HepG2 (cell line): ENCODE results near the gene SLC44A4. TPM values are rescaled to one million over a fixed set of nuclear protein-coding genes. Genes with fewer than 3 reads are reported as not detected.

Experiments used
- ATAC-seq: fragments of 200-7000 bp; cut with Tn5 transposase; 3 replicates; pipeline ENCODE4 v1.9.1; 2020; ENCODE audit warnings: mild to moderate bottlenecking, moderate library complexity
- BruUV-seq: library from RNA; stranded (reverse); fragments of 400-500 nt; replicated peaks from 2 replicates; lab custom pipeline; 2021; lab: Mats Ljungman, UMichigan
- CTCF ChIA-PET: fragments of 300-600 bp; formaldehyde crosslinking; extraction: SDS; loops from one replicate; lab custom pipeline; 2021; ENCODE audit warnings: low total read pairs, inconsistent platforms, low intra/inter-chr PET ratio; lab: Yijun Ruan, JAX
- POLR2A ChIA-PET: fragments of 350-600 bp; sonication (Branson Sonifier 250); formaldehyde crosslinking; loops from one replicate; lab custom pipeline; 2020; ENCODE audit warnings: antibody characterized with exemption, inconsistent platforms; lab: Yijun Ruan, JAX
- DNase-seq: peaks from one replicate; pipeline ENCODE4 v3.0.0-alpha.2; 2015; ENCODE audit warnings: low spot score
- FAIRE-seq: peaks from 3 replicates; lab custom pipeline; 2011; peaks lifted over from hg19 to GRCh38; lab: Jason Lieb, UNC
- H2AFZ ChIP-seq: one replicate; pipeline ENCODE4 v1.6.1; 2011; ENCODE audit warnings: low read length, inconsistent platforms
- H3K27ac ChIP-seq: fragments of 300-600 bp; 3 replicates; pipeline ENCODE4 v1.8.0; 2011; ENCODE audit warnings: mixed run types, mild to moderate bottlenecking, mixed read lengths, low read length, inconsistent platforms; ENCODE audit not compliant: insufficient read depth; ENCODE audit errors: extremely low read length
- H3K27me3 ChIP-seq, 2 experiments: fragments of 200-600 bp in 1 of 2; 2 replicates in 1 of 2; 3 replicates in 1 of 2; pipeline versions ENCODE4 v1.6.0 to v1.8.0; 2011; ENCODE audit warnings: low read length in 2 of 2, mild to moderate bottlenecking in 2 of 2, moderate library complexity in 2 of 2, inconsistent platforms in 1 of 2; ENCODE audit not compliant: insufficient read depth in 2 of 2, control insufficient read depth in 1 of 2
- H3K36me3 ChIP-seq, 2 experiments: fragments of 200-600 bp in 1 of 2; replicated peaks in 1 of 2; 2 replicates in 1 of 2; 3 replicates in 1 of 2; pipeline versions ENCODE4 v1.5.1 to v1.8.0; 2011; ENCODE audit warnings: low read length in 2 of 2, inconsistent platforms in 1 of 2; ENCODE audit not compliant: insufficient read depth in 2 of 2, control insufficient read depth in 1 of 2
- H3K4me1 ChIP-seq: 2 replicates; pipeline ENCODE4 v1.5.1; 2012; ENCODE audit warnings: low read length, inconsistent platforms; ENCODE audit not compliant: insufficient read depth
- H3K4me2 ChIP-seq: 2 replicates; pipeline ENCODE4 v1.6.0; 2011; ENCODE audit warnings: low read depth, low read length, inconsistent platforms
- H3K4me3 ChIP-seq, 3 experiments: fragments of 200-600 bp in 1 of 3; sonication (generic), shearing (Covaris generic) in 1 of 3; replicated peaks in 1 of 3; 2 replicates each; pipeline ENCODE4 v1.5.1; 2011 to 2016; ENCODE audit warnings: low read length in 3 of 3, inconsistent platforms in 2 of 3, low read depth in 2 of 3, mild to moderate bottlenecking in 2 of 3, control low read depth in 1 of 3, mixed read lengths in 1 of 3; ENCODE audit not compliant: insufficient read depth in 1 of 3
- H3K79me2 ChIP-seq: one replicate; pipeline ENCODE4 v1.6.1; 2011; ENCODE audit warnings: low read length, inconsistent platforms; ENCODE audit not compliant: insufficient read depth
- H3K9ac ChIP-seq: 2 replicates; pipeline ENCODE4 v1.6.0; 2011; ENCODE audit warnings: mild to moderate bottlenecking, low read depth, low read length, inconsistent platforms; ENCODE audit not compliant: insufficient read depth
- H3K9me3 ChIP-seq: 2 replicates; pipeline ENCODE4 v1.5.1; 2012; ENCODE audit warnings: mild to moderate bottlenecking, low read length
- H4K20me1 ChIP-seq: 2 replicates; pipeline ENCODE4 v1.6.0; 2011; ENCODE audit warnings: inconsistent platforms, mild to moderate bottlenecking, low read length, moderate library complexity; ENCODE audit not compliant: insufficient read depth
- GLI4 ChIP-seq: sonication (generic); formaldehyde crosslinking; IDR thresholded peaks from 2 replicates; pipeline ENCODE4 v1.5.1; 2020; ENCODE audit warnings: missing genetic modification reagents, mild to moderate bottlenecking, moderate library complexity, borderline replicate concordance
- MNT ChIP-seq: fragments of 450-650 bp; IDR thresholded peaks from 2 replicates; pipeline ENCODE4 v1.6.1; 2016
- NFYC ChIP-seq: IDR thresholded peaks from 2 replicates; pipeline ENCODE4 v1.6.1; 2016; ENCODE audit warnings: missing genetic modification reagents, missing compliant biosample characterization
- PRDM15 ChIP-seq: sonication (generic); formaldehyde crosslinking; IDR thresholded peaks from 2 replicates; pipeline ENCODE4 v1.4.0; 2020; ENCODE audit warnings: missing genetic modification reagents
- RBM39 ChIP-seq: fragments of 200-400 bp; formaldehyde crosslinking; IDR thresholded peaks from one replicate; pipeline ENCODE4 v1.6.1; 2018; ENCODE audit warnings: antibody characterized with exemption, mild to moderate bottlenecking, low read depth, low read length; ENCODE audit not compliant: poor library complexity, severe bottlenecking
- RFXANK ChIP-seq: IDR thresholded peaks from 2 replicates; pipeline ENCODE4 v1.6.1; 2016
- SALL1 ChIP-seq: sonication (generic); formaldehyde crosslinking; IDR thresholded peaks from 2 replicates; pipeline ENCODE4 v1.8.0; 2022; ENCODE audit warnings: mild to moderate bottlenecking, missing genetic modification reagents
- TMF1 ChIP-seq: sonication (generic); formaldehyde crosslinking; IDR thresholded peaks from 2 replicates; pipeline ENCODE4 v1.8.1; 2022; ENCODE audit warnings: low read depth, missing genetic modification reagents
- TOE1 ChIP-seq: sonication (generic); formaldehyde crosslinking; IDR thresholded peaks from 2 replicates; pipeline ENCODE4 v1.4.0; 2020; ENCODE audit warnings: mild to moderate bottlenecking, missing genetic modification reagents
- ZNF101 ChIP-seq: sonication (generic); formaldehyde crosslinking; IDR thresholded peaks from 2 replicates; pipeline ENCODE4 v1.4.0; 2020; ENCODE audit warnings: mild to moderate bottlenecking, low read depth, missing genetic modification reagents, borderline replicate concordance
- ZNF276 ChIP-seq: sonication (generic); formaldehyde crosslinking; IDR thresholded peaks from 2 replicates; pipeline ENCODE4 v1.4.0; 2020; ENCODE audit warnings: mild to moderate bottlenecking, low read depth, missing genetic modification reagents
- ZNF362 ChIP-seq: sonication (generic); formaldehyde crosslinking; IDR thresholded peaks from 2 replicates; pipeline ENCODE4 v1.4.0; 2020; ENCODE audit warnings: missing genetic modification reagents, mild to moderate bottlenecking, borderline replicate concordance
- ZNF773 ChIP-seq: sonication (generic); formaldehyde crosslinking; IDR thresholded peaks from 2 replicates; pipeline ENCODE4 v1.4.0; 2020; ENCODE audit warnings: missing genetic modification reagents, borderline replicate concordance
- WGBS: methylation state at CpG from one replicate; pipeline ENCODE4 v1.1.6; 2017; ENCODE audit warnings: low lambda C conversion rate; 5-methylcytosine and 5-hydroxymethylcytosine counted together
- in situ Hi-C: cut with HindIII; loops from 2 replicates; pipeline ENCODE4 v1.10.0; 2017; ENCODE audit warnings: low pct_unique_long_range_greater_than_20kb; ENCODE audit not compliant: extremely low pct_ligation_motif_present
- intact Hi-C: fragments of 100-400 bp; cut with micrococcal nuclease; formaldehyde crosslinking; loops from one replicate; pipeline ENCODE4 v1.10.0; 2022; ENCODE audit not compliant: unreplicated experiment
- polyA plus RNA-seq, 8 experiments: library from polyadenylated mRNA; depleted of rRNA in 3 of 8; stranded (reverse) in 7 of 8; unstranded in 1 of 8; fragments of >200 nt; fragmentation: Illumina TruSeq in 4 of 8; extraction: Trizol in 4 of 8; gene quantifications; 2 replicates each; pipeline versions ENCODE4 v1.2.1 to v1.2.3, GENCODE V29; 2011 to 2016; ENCODE audit warnings: low read depth in 4 of 8, missing spikeins in 1 of 8, mixed read lengths in 1 of 8; ENCODE audit not compliant: insufficient read depth in 1 of 8
- total RNA-seq, 5 experiments: library from RNA; depleted of rRNA; stranded (reverse); fragments of >200 nt; fragmentation: Illumina TruSeq; extraction: Trizol; gene quantifications; 2 replicates each; pipeline ENCODE4 v1.2.3, GENCODE V29; 2016; ENCODE audit warnings: low read depth in 1 of 5

The SLC44A4 gene
- total and polyA plus RNA-seq, 2 of the 13 experiments (the other 11 are each of a cell fraction or from before 2014, with no cell fraction given) = 3.5 to 5.9 TPM

GRCh38 chr6:31865205-31866118, 13.3 kb downstream of the SLC44A4 start:
- in situ Hi-C loops (no loop called here), intact Hi-C loops (loop anchor here (1.0 to 2.0 kb wide), 2 partner anchors 12 to 31 kb away; partner anchors contain the start of gene EHMT2)
- Histone ChIP-seq H3K4me3 (peak overlapping the region; percentile 62 to 99 (median 73)), H3K4me1 (peaks cover 64% of the 10 kb centered on the region), H3K27me3 (no peaks in the 10 kb centered on the region; a peak in 1 of 5 replicates), H3K27ac (peak overlapping the region; percentile 92), H3K4me2 (peak overlapping the region; percentile 99), H3K79me2 (peaks cover 31% of the 10 kb centered on the region), H3K9me3 (no peaks in the 10 kb centered on the region), H2AFZ (peak overlapping the region; percentile 21), H3K9ac (peak overlapping the region; percentile 77), H4K20me1 (no peaks in the 10 kb centered on the region), H3K36me3 (peaks cover 0 to 8% of the 10 kb centered on the region in 2 experiments; a peak in 3 of 5 replicates)
- FAIRE-seq (peak; percentile 99), DNase-seq (peak; percentile 100), ATAC-seq (peak; percentile 73)
- ChIA-PET POLR2A (interaction anchor here (0.5 to 5.4 kb wide), 46 partner anchors 8 to 1107 kb away, joined by 3 to 264 read pairs (median 5); partner anchors contain the start of genes ABHD16A, ATF6B, BAG6 and C6orf47), CTCF (no interaction called here)
- BruUV-seq = no TSS peak
- WGBS = 1% methylated on average over 20 of the region's 21 CpGs
- TF ChIP-seq ZNF101 = no peak
- no peak for TF ChIP-seq TOE1 (CRISPR knock-in tag)
- no peak for TF ChIP-seq ZNF276 (CRISPR knock-in tag)
- TF ChIP-seq TMF1 (CRISPR knock-in tag) = peak; percentile 81; the same call in 1 of the 2 replicates
- peak; percentile 19; the same call in 1 of the 2 replicates for TF ChIP-seq ZNF362 (CRISPR knock-in tag)
- peak; percentile 87 for TF ChIP-seq PRDM15 (CRISPR knock-in tag)
- TF ChIP-seq SALL1 (CRISPR knock-in tag) = peak; percentile 94
- TF ChIP-seq GLI4 (CRISPR knock-in tag) = no peak
- peak; percentile 32; the same call in 1 of the 2 replicates for TF ChIP-seq MNT
- peak; percentile 78 for TF ChIP-seq RBM39
- TF ChIP-seq NFYC = peak; percentile 38; the same call in 1 of the 2 replicates
- TF ChIP-seq ZNF773 (CRISPR knock-in tag) = no peak
- no peak for TF ChIP-seq RFXANK
